NCI-H1048 (cell line): ENCODE results near the gene EGF.
"Not testable (repeated sequence)": the region's sequence is repeated elsewhere in the genome, so short reads cannot be mapped to it uniquely, and the experiment has no call there.

ENCODE experiments used
- DNase-seq: peaks from one replicate; lab custom pipeline; 2025; lab: John Stamatoyannopoulos, UW

The EGF gene

GRCh38 chr4:109912706-109913595 lies at the start of gene EGF:
Gene EGF, plus strand, starts transcription at chr4:109912883. Its CDS starts 453 bp downstream, at chr4:109913336.
- DNase-seq = no peak

GRCh38 chr4:109864134-109864533 lies 48.5 kb upstream of the EGF start:
- DNase-seq = no peak

GRCh38 chr4:109870061-109870460 lies 42.6 kb upstream of the EGF start:
- no peak for DNase-seq

GRCh38 chr4:109872065-109872464 lies 40.6 kb upstream of the EGF start:
- no peak for DNase-seq

GRCh38 chr4:109872950-109873656 lies 39.6 kb upstream of the EGF start:
- DNase-seq = no peak

- DNase-seq = no peak
Measured at GRCh38 chr4:109873791-109874514, 38.7 kb upstream of the EGF start.

GRCh38 chr4:109875106-109875505 lies 37.6 kb upstream of the EGF start:
- no peak for DNase-seq

- DNase-seq = not testable (repeated sequence)
Measured at GRCh38 chr4:109875553-109875952, 37.1 kb upstream of the EGF start.

GRCh38 chr4:109876634-109877265 lies 35.9 kb upstream of the EGF start:
- no peak for DNase-seq

GRCh38 chr4:109877400-109877799 lies 35.3 kb upstream of the EGF start:
- DNase-seq = no peak

- DNase-seq = no peak
Measured at GRCh38 chr4:109878355-109878754, 34.3 kb upstream of the EGF start.

GRCh38 chr4:109879081-109879480 lies 33.6 kb upstream of the EGF start:
- no peak for DNase-seq

GRCh38 chr4:109879636-109880314 lies 32.9 kb upstream of the EGF start:
- no peak for DNase-seq

- no peak for DNase-seq
Measured at GRCh38 chr4:109886303-109886702, 26.4 kb upstream of the EGF start.

- DNase-seq = no peak
Measured at GRCh38 chr4:109887071-109887470, 25.6 kb upstream of the EGF start.

- no peak for DNase-seq
Measured at GRCh38 chr4:109890076-109890475, 22.6 kb upstream of the EGF start.

- DNase-seq = no peak
Measured at GRCh38 chr4:109902559-109903251, 10.0 kb upstream of the EGF start.

- no peak for DNase-seq
Measured at GRCh38 chr4:109908731-109909130, 4.0 kb upstream of the EGF start.

- DNase-seq = no peak
Measured at GRCh38 chr4:109910256-109910655, 2.4 kb upstream of the EGF start.

- no peak for DNase-seq
Measured at GRCh38 chr4:109913596-109914241, 1.0 kb downstream of the EGF start.
